EL (cell line): ENCODE measurements around the gene AKR1B15.

ENCODE experiments used
- DNase-seq: peaks from one replicate; pipeline ENCODE4 v3.0.0-alpha.2; 2016

AKR1B15 gene

GRCh38 chr7:134619627-134620331, 70.9 kb downstream of the AKR1B15 start:
- peak; percentile 76 for DNase-seq

GRCh38 chr7:134622303-134622995, 73.5 kb downstream of the AKR1B15 start:
- no peak for DNase-seq

DNA sequence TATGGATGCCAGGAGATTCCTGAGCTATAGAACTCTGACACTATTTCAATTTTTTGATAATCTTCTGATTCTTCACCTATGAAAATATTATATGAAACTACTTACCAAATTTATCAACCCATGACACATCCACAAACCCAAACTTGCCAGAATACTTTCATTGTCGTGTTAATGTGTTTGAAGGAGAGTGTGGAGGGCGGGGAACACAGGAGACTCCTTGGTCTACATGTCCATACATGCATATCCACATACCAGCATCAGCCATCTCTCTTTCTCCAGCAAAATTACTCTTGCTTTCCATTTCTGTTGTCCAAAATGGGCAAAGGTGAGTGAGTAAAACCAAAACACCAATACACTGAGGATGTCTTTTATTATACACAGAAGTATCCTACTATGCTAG, 74.3 kb downstream of the AKR1B15 start:
- DNase-seq, result no peak

DNA sequence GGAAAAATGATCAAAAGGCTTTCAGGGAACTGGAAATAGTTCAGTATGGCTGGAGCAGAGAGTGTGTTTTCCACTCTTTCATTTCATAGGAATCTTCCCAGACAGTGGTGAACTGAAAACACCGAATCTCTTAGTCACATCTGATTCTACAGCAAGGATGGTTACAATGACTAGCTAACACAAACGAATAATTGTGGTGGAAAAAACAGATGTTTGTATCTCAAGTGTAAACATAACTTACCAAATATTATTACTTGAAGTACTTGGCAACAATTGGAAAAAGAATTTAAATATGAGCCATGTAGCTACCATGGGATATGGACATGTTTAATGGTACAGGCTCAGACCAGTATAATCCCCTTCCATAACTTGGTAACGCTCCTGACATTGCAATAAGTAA, 76.6 kb downstream of the AKR1B15 start:
- DNase-seq, result peak; percentile 60

- no peak for DNase-seq
Observed at GRCh38 chr7:134627109-134627774, 78.3 kb downstream of the AKR1B15 start.

DNA sequence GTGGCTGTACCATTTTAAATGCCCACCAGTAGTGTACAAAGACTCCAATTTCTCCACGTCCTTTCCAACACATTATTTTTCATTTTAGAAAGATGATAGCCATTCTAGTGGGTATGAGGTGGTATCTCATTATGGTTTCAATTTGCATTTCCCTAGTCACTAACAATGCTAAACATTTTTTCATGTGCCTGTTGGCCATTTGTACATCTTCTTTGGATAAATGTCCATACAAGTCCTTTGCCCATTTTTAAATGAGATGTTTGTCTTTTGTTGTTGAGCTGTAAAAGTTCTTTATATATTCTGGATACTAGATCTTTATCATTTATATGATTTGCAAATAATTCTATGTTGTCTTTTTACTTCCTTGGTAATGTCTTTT, 78.9 kb downstream of the AKR1B15 start:
- DNase-seq, result no peak

- no peak for DNase-seq
Observed at GRCh38 chr7:134629445-134629844, 80.5 kb downstream of the AKR1B15 start.
